HL-60 (cell line): ENCODE measurements around the gene TLX1.

ENCODE experiments used
- CTCF ChIP-seq: IDR thresholded peaks from one replicate; pipeline ENCODE4 v1.5.1; 2011; ENCODE audit warnings: low read length, control low read depth, inconsistent platforms; ENCODE audit not compliant: insufficient read depth
- POLR2AphosphoS5 ChIP-seq: IDR thresholded peaks from 2 replicates; pipeline ENCODE4 v1.6.1; 2012; ENCODE audit warnings: low read depth
- SPI1 ChIP-seq: IDR thresholded peaks from 2 replicates; pipeline ENCODE4 v1.6.1; 2012; ENCODE audit warnings: low read depth, mild to moderate bottlenecking, borderline replicate concordance

- no peak for TF ChIP-seq CTCF
- no peak for TF ChIP-seq POLR2AphosphoS5
- TF ChIP-seq SPI1 = no peak
Observed at GRCh38 chr10:101152316-101152715, 21.2 kb downstream of the TLX1 start.
